PC-9 (cell line): ENCODE measurements around the gene ALDOC. TPM values are rescaled to one million over a fixed set of nuclear protein-coding genes. Genes with fewer than 3 reads are reported as not detected.

Source experiments
- BruUV-seq: library from RNA; stranded (reverse); fragments of 400-500 nt; replicated peaks from 2 replicates; lab custom pipeline; 2021; lab: Mats Ljungman, UMichigan
- CTCF ChIA-PET: fragments of 300-600 bp; sonication (Branson Sonifier 250); formaldehyde crosslinking; loops from one replicate; lab custom pipeline; 2022; ENCODE audit warnings: antibody characterized with exemption; lab: Charles Lee
- POLR2A ChIA-PET: fragments of 300-600 bp; sonication (Branson Sonifier 250); formaldehyde crosslinking; loops from one replicate; lab custom pipeline; 2022; ENCODE audit warnings: antibody characterized with exemption; ENCODE audit not compliant: unreplicated experiment; lab: Charles Lee
- DNase-seq, 2 experiments: peaks; one replicate each; pipeline versions ENCODE4 v3.0.0 to v3.0.0-alpha.2; 2015 to 2022; ENCODE audit warnings: mixed read lengths in 1 of 2
- H2AFZ ChIP-seq: fragments of 200-600 bp; sonication (generic); 2 replicates; pipeline ENCODE4 v1.8.1; 2017; ENCODE audit warnings: antibody characterized with exemption
- H3F3A ChIP-seq: fragments of 200-600 bp; sonication (generic); 2 replicates; pipeline ENCODE4 v1.8.1; 2017; ENCODE audit warnings: antibody characterized with exemption, mild to moderate bottlenecking, low read depth; ENCODE audit not compliant: insufficient read depth
- H3K27ac ChIP-seq: fragments of 200-600 bp; sonication (generic); 2 replicates; pipeline ENCODE4 v1.6.1; 2016; ENCODE audit warnings: mixed run types
- H3K27me3 ChIP-seq: fragments of 200-600 bp; sonication (generic); 2 replicates; pipeline ENCODE4 v1.6.1; 2016; ENCODE audit warnings: low read depth, mixed run types; ENCODE audit not compliant: insufficient read depth
- H3K36me3 ChIP-seq: fragments of 200-600 bp; sonication (generic); 2 replicates; pipeline ENCODE4 v1.6.1; 2016; ENCODE audit warnings: low read depth, mixed run types
- H3K4me1 ChIP-seq: fragments of 200-600 bp; sonication (generic); replicated peaks from 2 replicates; pipeline ENCODE4 v1.6.1; 2016; ENCODE audit warnings: mixed run types; ENCODE audit not compliant: insufficient read depth
- H3K4me2 ChIP-seq: fragments of 200-600 bp; sonication (generic); 2 replicates; pipeline ENCODE4 v1.6.1; 2017; ENCODE audit warnings: mixed run types
- H3K4me3 ChIP-seq: fragments of 200-600 bp; sonication (generic); 2 replicates; pipeline ENCODE4 v1.6.1; 2016; ENCODE audit warnings: mixed run types
- H3K79me2 ChIP-seq: fragments of 200-600 bp; sonication (generic); 2 replicates; pipeline ENCODE4 v1.6.1; 2017; ENCODE audit warnings: low read depth, mixed run types
- H3K9me2 ChIP-seq: fragments of 200-600 bp; sonication (generic); 2 replicates; pipeline ENCODE4 v1.8.1; 2017; ENCODE audit warnings: mild to moderate bottlenecking; ENCODE audit not compliant: insufficient read depth
- H3K9me3 ChIP-seq: fragments of 200-600 bp; sonication (generic); 2 replicates; pipeline ENCODE4 v1.8.1; 2016; ENCODE audit warnings: low read depth; ENCODE audit not compliant: insufficient read depth
- H4K20me1 ChIP-seq: fragments of 200-600 bp; sonication (generic); 2 replicates; pipeline ENCODE4 v1.8.1; 2017; ENCODE audit not compliant: insufficient read depth
- CTCF ChIP-seq: fragments of 200-600 bp; sonication (generic); conservative IDR thresholded peaks from 2 replicates; pipeline ENCODE4 v1.6.1; 2017; ENCODE audit warnings: mixed run types, antibody characterized with exemption, mild to moderate bottlenecking, moderate library complexity
- EZH2 ChIP-seq: fragments of 200-600 bp; sonication (generic); IDR thresholded peaks from 2 replicates; pipeline ENCODE4 v1.8.0; 2017; ENCODE audit warnings: antibody characterized with exemption, low read depth
- intact Hi-C: fragments of 100-400 bp; cut with micrococcal nuclease; formaldehyde crosslinking; loops from one replicate; pipeline ENCODE4 v1.10.0; 2022; ENCODE audit not compliant: unreplicated experiment
- total RNA-seq: library from RNA; stranded (reverse); gene quantifications from 2 replicates; pipeline ENCODE4 v1.2.3, GENCODE V29; 2021

The ALDOC gene
- total RNA-seq, 1 experiment from 2014 or later, result 21.6 TPM

- no peaks in the 10 kb centered on the region for H3K9me2 ChIP-seq
- no peak overlapping the region for H2AFZ ChIP-seq
- H3K4me2 ChIP-seq, result peak overlapping the region; percentile 26; the same call in 1 of the 2 replicates
- H3K36me3 ChIP-seq, result no peaks in the 10 kb centered on the region
- H3K27me3 ChIP-seq, result no peaks in the 10 kb centered on the region; the same call in 1 of the 2 replicates
- peaks cover 32% of the 10 kb centered on the region for H3K4me1 ChIP-seq
- no peak overlapping the region for H3K27ac ChIP-seq
- peaks cover 5% of the 10 kb centered on the region; the same call in 1 of the 2 replicates for H3F3A ChIP-seq
- CTCF ChIA-PET, result no interaction called here
- intact Hi-C loops, result no loop called here
- H4K20me1 ChIP-seq, result no peaks in the 10 kb centered on the region
- DNase-seq, result peak; percentile 64 to 77
- no TSS peak for BruUV-seq
- no peak overlapping the region for H3K4me3 ChIP-seq
- TF ChIP-seq EZH2, result no peak
- no peak for TF ChIP-seq CTCF
- H3K9me3 ChIP-seq, result no peaks in the 10 kb centered on the region
- POLR2A ChIA-PET, result no interaction called here
- no peaks in the 10 kb centered on the region for H3K79me2 ChIP-seq
These were observed 51.9 kb downstream of the ALDOC start for GRCh38 chr17:28524476-28525424.

- no peak overlapping the region for H2AFZ ChIP-seq
- POLR2A ChIA-PET, result no interaction called here
- CTCF ChIA-PET, result no interaction called here
- H3K36me3 ChIP-seq, result no peaks in the 10 kb centered on the region
- H3K9me2 ChIP-seq, result no peaks in the 10 kb centered on the region
- H4K20me1 ChIP-seq, result no peaks in the 10 kb centered on the region
- DNase-seq, result no peak
- intact Hi-C loops, result no loop called here
- H3K27me3 ChIP-seq, result no peaks in the 10 kb centered on the region; the same call in 1 of the 2 replicates
- H3K4me3 ChIP-seq, result no peak overlapping the region
- H3K9me3 ChIP-seq, result no peaks in the 10 kb centered on the region
- H3F3A ChIP-seq, result peaks cover 5% of the 10 kb centered on the region; the same call in 1 of the 2 replicates
- no TSS peak for BruUV-seq
- TF ChIP-seq CTCF (no peak), EZH2 (no peak)
- H3K27ac ChIP-seq, result no peak overlapping the region
- H3K4me2 ChIP-seq, result no peak overlapping the region
- peaks cover 32% of the 10 kb centered on the region for H3K4me1 ChIP-seq
- no peaks in the 10 kb centered on the region for H3K79me2 ChIP-seq
These were observed 52.8 kb downstream of the ALDOC start for GRCh38 chr17:28523876-28524275.

GRCh38 chr17:28523186-28523585, 53.5 kb downstream of the ALDOC start:
- no peaks in the 10 kb centered on the region for H3K9me2 ChIP-seq
- peaks cover 29% of the 10 kb centered on the region for H3K4me1 ChIP-seq
- ChIA-PET POLR2A (no interaction called here), CTCF (no interaction called here)
- no TSS peak for BruUV-seq
- H4K20me1 ChIP-seq, result no peaks in the 10 kb centered on the region
- H3K27me3 ChIP-seq, result no peaks in the 10 kb centered on the region; the same call in 1 of the 2 replicates
- TF ChIP-seq EZH2 (no peak), CTCF (no peak)
- H3K9me3 ChIP-seq, result no peaks in the 10 kb centered on the region
- H3K4me2 ChIP-seq, result no peak overlapping the region
- no peak overlapping the region for H2AFZ ChIP-seq
- no peaks in the 10 kb centered on the region for H3K79me2 ChIP-seq
- intact Hi-C loops, result no loop called here
- H3K36me3 ChIP-seq, result no peaks in the 10 kb centered on the region
- peaks cover 5% of the 10 kb centered on the region; the same call in 1 of the 2 replicates for H3F3A ChIP-seq
- no peak for DNase-seq
- H3K4me3 ChIP-seq, result no peak overlapping the region
- H3K27ac ChIP-seq, result no peak overlapping the region

Other genes starting within 250 kb of the ALDOC start
- gene IFT20, start 241.4 kb downstream of the ALDOC start, total RNA-seq, result 35.3 and 42.3 TPM in 2 replicates
- gene TNFAIP1, start 241.1 kb downstream of the ALDOC start, total RNA-seq, result 46.8 and 48.8 TPM in 2 replicates
- 84.5 and 98.2 TPM in 2 replicates for gene POLDIP2, start 219.4 kb downstream of the ALDOC start, total RNA-seq
- gene SEBOX, start 211.7 kb downstream of the ALDOC start, total RNA-seq, result not detected in 2 replicates
- gene VTN, start 206.6 kb downstream of the ALDOC start, total RNA-seq, result not detected in 2 replicates
- 7.3 and 8.6 TPM in 2 replicates for gene SARM1, start 205.2 kb downstream of the ALDOC start, total RNA-seq
- gene SLC46A1, start 170.7 kb downstream of the ALDOC start, total RNA-seq, result 12.6 and 14.9 TPM in 2 replicates
- gene SLC13A2, start 103.3 kb downstream of the ALDOC start, total RNA-seq, result not detected in 2 replicates
- not detected in 2 replicates for gene FOXN1, start 70.5 kb downstream of the ALDOC start, total RNA-seq
- gene UNC119, start 24.3 kb downstream of the ALDOC start, total RNA-seq, result 39.7 and 48.8 TPM in 2 replicates
- 57.6 and 64.2 TPM in 2 replicates for gene PIGS, start 5.4 kb downstream of the ALDOC start, total RNA-seq
- gene SPAG5, start 22.1 kb upstream of the ALDOC start, total RNA-seq, result 101 and 109 TPM in 2 replicates
- 21.7 and 25.8 TPM in 2 replicates for gene RSKR, start 37.3 kb upstream of the ALDOC start, total RNA-seq
- 161 and 204 TPM in 2 replicates for gene BLTP2, start 68.3 kb upstream of the ALDOC start, total RNA-seq
- gene SDF2, start 85.0 kb upstream of the ALDOC start, total RNA-seq, result 38.9 and 43.7 TPM in 2 replicates
- 46.7 and 63.3 TPM in 2 replicates for gene SUPT6H, start 85.3 kb upstream of the ALDOC start, total RNA-seq
- 14.2 and 15.8 TPM in 2 replicates for gene PROCA1, start 135.0 kb upstream of the ALDOC start, total RNA-seq
- 161 and 174 TPM in 2 replicates for gene RAB34, start 141.0 kb upstream of the ALDOC start, total RNA-seq
- 1,474 and 1,510 TPM in 2 replicates for gene RPL23A, start 143.1 kb upstream of the ALDOC start, total RNA-seq
- 14.7 and 19.4 TPM in 2 replicates for gene TLCD1, start 149.3 kb upstream of the ALDOC start, total RNA-seq
- gene NEK8, start 151.9 kb upstream of the ALDOC start, total RNA-seq, result 11.5 and 12.1 TPM in 2 replicates
- 159 and 169 TPM in 2 replicates for gene TRAF4, start 167.1 kb upstream of the ALDOC start, total RNA-seq